HG02763 (cell line): ENCODE data around the gene CCDC18.

Experiments
- ATAC-seq: cut with Tn5 transposase; IDR thresholded peaks from one replicate; pipeline ENCODE4 v1.9.1; 2021; ENCODE audit warnings: mild to moderate bottlenecking, moderate library complexity; ENCODE audit not compliant: unreplicated experiment

CCDC18 gene

GRCh38 chr1:93296555-93297154, 116.1 kb downstream of the CCDC18 start:
- ATAC-seq, result no peak

GRCh38 chr1:93301131-93301530, 120.6 kb downstream of the CCDC18 start:
- ATAC-seq, result no peak

DNA sequence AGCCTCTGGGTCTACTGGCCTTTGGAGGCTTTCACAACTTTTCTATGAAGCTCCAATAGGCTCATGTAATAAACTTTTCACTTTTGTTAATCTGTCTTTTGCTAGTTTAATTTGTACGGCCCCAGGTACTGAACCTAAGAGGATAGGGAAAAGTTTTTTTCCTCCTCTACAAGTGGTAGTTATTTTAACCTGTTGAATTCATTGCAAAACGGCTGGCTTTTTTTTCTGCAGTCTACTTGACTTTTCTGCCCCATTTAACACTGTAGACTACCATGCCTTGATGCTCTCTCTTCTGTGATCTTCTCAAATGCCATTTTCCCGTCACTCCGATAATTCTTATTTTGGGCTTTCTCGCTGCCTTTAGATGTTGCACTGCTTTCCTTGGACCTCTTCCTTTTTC, 121.6 kb downstream of the CCDC18 start:
- ATAC-seq, result no peak

GRCh38 chr1:93304716-93305138, 124.2 kb downstream of the CCDC18 start:
- no peak for ATAC-seq

GRCh38 chr1:93306920-93307319, 126.4 kb downstream of the CCDC18 start:
- no peak for ATAC-seq

DNA sequence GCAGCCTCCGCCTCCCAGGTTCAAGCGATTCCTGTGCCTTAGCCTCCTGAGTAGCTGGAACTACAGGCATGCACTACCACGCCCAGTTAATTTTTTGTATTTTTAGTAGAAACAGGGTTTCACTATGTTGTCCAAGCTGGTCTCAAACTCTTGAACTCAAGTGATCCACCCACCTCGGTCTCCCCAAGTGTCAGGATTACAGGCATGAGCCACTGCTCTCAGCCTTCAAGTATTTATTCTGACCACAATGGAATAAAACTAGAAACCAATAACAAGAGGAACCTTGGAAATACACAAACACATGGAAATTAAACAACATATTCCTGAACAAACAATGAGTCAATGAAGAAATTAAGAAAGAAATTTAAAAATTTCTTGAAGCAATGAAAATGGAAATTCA, 132.5 kb downstream of the CCDC18 start:
- ATAC-seq, result no peak

GRCh38 chr1:93317207-93317606, 136.7 kb downstream of the CCDC18 start:
- ATAC-seq, result no peak

- ATAC-seq, result no peak
Observed at GRCh38 chr1:93317943-93318342, 137.4 kb downstream of the CCDC18 start.

- ATAC-seq, result no peak
Observed at GRCh38 chr1:93321720-93322119, 141.2 kb downstream of the CCDC18 start.

GRCh38 chr1:93322349-93322748, 141.8 kb downstream of the CCDC18 start:
- no peak for ATAC-seq

DNA sequence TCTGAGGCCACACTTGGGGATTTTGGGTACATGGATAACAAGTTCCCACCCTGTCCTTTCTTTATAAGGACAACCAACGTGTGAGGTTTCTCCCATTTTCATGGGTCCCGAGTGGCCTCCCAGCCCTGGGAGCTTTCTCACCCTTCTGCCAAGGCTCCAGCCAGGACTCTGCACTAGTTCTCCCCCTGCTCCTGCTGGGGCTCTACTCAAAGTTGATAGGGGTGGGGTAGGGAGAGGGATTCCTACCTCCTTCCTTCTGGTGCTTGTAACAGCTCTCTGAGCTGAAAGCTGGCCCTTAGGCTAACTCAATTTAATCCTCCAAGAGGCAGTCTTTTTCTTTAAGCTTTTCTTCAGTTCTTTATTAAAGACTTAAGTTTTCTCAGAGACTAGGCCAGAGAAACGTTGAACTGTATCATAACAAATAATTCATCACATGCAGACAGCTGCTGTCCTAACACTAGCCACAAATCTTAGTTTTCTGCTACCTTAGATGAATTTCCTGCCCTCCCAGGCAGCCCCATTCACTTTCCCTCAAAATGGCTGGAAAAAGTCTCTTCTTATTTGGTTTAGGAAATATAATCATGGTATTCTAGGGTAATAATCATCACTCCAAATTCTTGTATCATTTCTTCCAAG, 142.8 kb downstream of the CCDC18 start:
- ATAC-seq, result no peak

DNA sequence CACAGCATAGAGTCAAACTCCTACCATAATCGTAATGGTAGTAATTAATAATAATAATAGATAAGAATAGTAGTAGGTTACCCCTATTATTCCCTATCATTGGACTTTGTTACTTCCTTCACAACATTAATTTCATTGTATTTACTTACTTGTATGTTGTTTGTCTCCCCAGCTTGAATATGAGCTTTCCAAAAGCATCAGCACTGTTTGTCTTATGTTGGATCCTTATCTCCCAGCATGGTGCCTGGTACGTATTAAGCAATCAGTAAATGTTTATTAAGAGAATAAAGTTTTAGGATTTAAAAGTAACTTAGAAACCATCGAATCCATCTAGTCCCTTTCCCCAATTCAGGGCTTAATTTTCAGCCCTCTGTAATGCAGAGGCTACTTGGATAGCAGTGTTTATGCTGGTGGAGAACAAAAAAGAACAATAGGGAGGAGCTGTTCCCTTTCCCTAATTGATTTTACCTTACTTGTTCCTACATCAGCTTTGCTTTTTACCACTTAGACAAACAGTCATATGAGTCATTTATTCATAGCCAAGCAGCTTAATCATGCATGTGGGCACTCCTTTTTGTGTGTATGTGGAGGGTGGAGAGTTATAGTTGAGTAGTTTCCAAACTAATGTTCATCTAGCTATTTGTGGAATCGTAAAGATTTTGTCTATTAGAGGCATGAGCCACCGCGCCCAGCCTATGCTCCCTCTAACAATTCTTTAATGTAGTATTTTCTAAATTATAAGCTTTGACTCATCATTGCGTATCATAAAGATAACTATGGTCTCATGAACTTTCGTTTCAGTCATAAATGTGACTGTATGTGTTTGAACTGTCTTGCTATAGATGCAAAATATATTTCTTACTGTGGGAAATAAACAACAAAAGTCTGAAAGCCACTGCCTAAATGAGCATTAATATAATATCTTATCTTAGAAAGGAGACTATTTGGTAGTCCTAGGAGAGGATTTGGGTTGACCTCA, 144.3 kb downstream of the CCDC18 start:
- no peak for ATAC-seq
